Central memory CD8-positive, alpha-beta T cell (primary cell): ENCODE results near the gene RNF103.

ENCODE experiments used
- ATAC-seq: fragments of 150-1000 bp; cut with Tn5 transposase; replicated peaks from 2 replicates; pipeline ENCODE4 v1.10.0; 2022; ENCODE audit warnings: mild to moderate bottlenecking, moderate FRiP score, moderate number of reproducible peaks; ENCODE audit not compliant: poor library complexity, severe bottlenecking; ENCODE audit errors: extremely low read depth
- DNase-seq, 2 donors: peaks; one replicate each; pipeline ENCODE4 v3.0.0; 2021; ENCODE audit warnings: low spot score in 2 of 2
- H3K27ac Mint-ChIP-seq: one replicate; pipeline ENCODE4 v1.8.0; 2022; ENCODE audit warnings: low read depth, mild to moderate bottlenecking, moderate library complexity, mixed read lengths
- H3K27me3 Mint-ChIP-seq: one replicate; pipeline ENCODE4 v1.8.0; 2022; ENCODE audit warnings: mixed read lengths
- H3K36me3 Mint-ChIP-seq: one replicate; pipeline ENCODE4 v1.8.0; 2022; ENCODE audit warnings: mild to moderate bottlenecking, moderate library complexity, mixed read lengths; ENCODE audit not compliant: insufficient read depth
- H3K4me1 Mint-ChIP-seq: one replicate; pipeline ENCODE4 v1.8.0; 2022; ENCODE audit warnings: mixed read lengths
- H3K4me3 Mint-ChIP-seq: one replicate; pipeline ENCODE4 v1.8.0; 2022; ENCODE audit warnings: mild to moderate bottlenecking, moderate library complexity, mixed read lengths
- H3K9me3 Mint-ChIP-seq: one replicate; pipeline ENCODE4 v1.8.0; 2022; ENCODE audit warnings: mixed read lengths

The RNF103 gene

GRCh38 chr2:86638712-86639111 is 15.0 kb upstream of the RNF103 start:
- Mint-ChIP-seq H3K9me3 (no peaks in the 10 kb centered on the region), H3K36me3 (peaks cover 2% of the 10 kb centered on the region), H3K27ac (no peak overlapping the region), H3K4me3 (no peak overlapping the region), H3K27me3 (peaks cover 4% of the 10 kb centered on the region), H3K4me1 (no peaks in the 10 kb centered on the region)
- DNase-seq = no peak
- ATAC-seq = no peak

GRCh38 chr2:86636842-86637241 is 13.2 kb upstream of the RNF103 start:
- H3K4me3 Mint-ChIP-seq = no peak overlapping the region
- H3K9me3 Mint-ChIP-seq = no peaks in the 10 kb centered on the region
- no peak overlapping the region for H3K27ac Mint-ChIP-seq
- peaks cover 5% of the 10 kb centered on the region for H3K36me3 Mint-ChIP-seq
- no peaks in the 10 kb centered on the region for H3K27me3 Mint-ChIP-seq
- ATAC-seq (no peak), DNase-seq (no peak)
- H3K4me1 Mint-ChIP-seq = no peaks in the 10 kb centered on the region

- Mint-ChIP-seq H3K36me3 (peaks cover 3% of the 10 kb centered on the region), H3K27ac (no peak overlapping the region), H3K27me3 (peaks cover 12% of the 10 kb centered on the region), H3K4me1 (no peaks in the 10 kb centered on the region), H3K4me3 (no peak overlapping the region), H3K9me3 (no peaks in the 10 kb centered on the region)
- no peak for DNase-seq
- no peak for ATAC-seq
Measured at GRCh38 chr2:86634352-86634751, 10.7 kb upstream of the RNF103 start.

GRCh38 chr2:86633155-86633651 is 9.5 kb upstream of the RNF103 start:
- no peak for ATAC-seq
- H3K27ac Mint-ChIP-seq = no peak overlapping the region
- peaks cover 3% of the 10 kb centered on the region for H3K36me3 Mint-ChIP-seq
- H3K27me3 Mint-ChIP-seq = peaks cover 23% of the 10 kb centered on the region
- no peaks in the 10 kb centered on the region for H3K9me3 Mint-ChIP-seq
- no peaks in the 10 kb centered on the region for H3K4me1 Mint-ChIP-seq
- no peak for DNase-seq
- H3K4me3 Mint-ChIP-seq = no peak overlapping the region

GRCh38 chr2:86632672-86633071 is 9.0 kb upstream of the RNF103 start:
- no peaks in the 10 kb centered on the region for H3K4me1 Mint-ChIP-seq
- no peaks in the 10 kb centered on the region for H3K9me3 Mint-ChIP-seq
- no peak overlapping the region for H3K4me3 Mint-ChIP-seq
- H3K36me3 Mint-ChIP-seq = peaks cover 3% of the 10 kb centered on the region
- H3K27me3 Mint-ChIP-seq = peaks cover 27% of the 10 kb centered on the region
- ATAC-seq (no peak), DNase-seq (no peak)
- H3K27ac Mint-ChIP-seq = no peak overlapping the region

- Mint-ChIP-seq H3K4me3 (no peak overlapping the region), H3K36me3 (peaks cover 3% of the 10 kb centered on the region), H3K27me3 (peaks cover 27% of the 10 kb centered on the region), H3K9me3 (no peaks in the 10 kb centered on the region), H3K4me1 (no peaks in the 10 kb centered on the region), H3K27ac (no peak overlapping the region)
- ATAC-seq = no peak
- DNase-seq = no peak
Measured at GRCh38 chr2:86631846-86632485, 8.3 kb upstream of the RNF103 start.

- Mint-ChIP-seq H3K36me3 (peaks cover 6% of the 10 kb centered on the region), H3K4me3 (no peak overlapping the region), H3K9me3 (no peaks in the 10 kb centered on the region), H3K27ac (no peak overlapping the region), H3K27me3 (peaks cover 27% of the 10 kb centered on the region), H3K4me1 (peaks cover 6% of the 10 kb centered on the region)
- ATAC-seq (no peak), DNase-seq (no peak)
Measured at GRCh38 chr2:86628091-86628522, 4.4 kb upstream of the RNF103 start.

GRCh38 chr2:86627550-86627949 is 3.9 kb upstream of the RNF103 start:
- no peak overlapping the region for H3K4me3 Mint-ChIP-seq
- H3K36me3 Mint-ChIP-seq = peaks cover 8% of the 10 kb centered on the region
- H3K9me3 Mint-ChIP-seq = no peaks in the 10 kb centered on the region
- peaks cover 27% of the 10 kb centered on the region for H3K27me3 Mint-ChIP-seq
- peaks cover 9% of the 10 kb centered on the region for H3K4me1 Mint-ChIP-seq
- no peak overlapping the region for H3K27ac Mint-ChIP-seq
- DNase-seq (no peak), ATAC-seq (no peak)

- H3K36me3 Mint-ChIP-seq = peaks cover 16% of the 10 kb centered on the region
- peak overlapping the region; percentile 92 for H3K27ac Mint-ChIP-seq
Measured at GRCh38 chr2:86625096-86625495, 1.4 kb upstream of the RNF103 start.

GRCh38 chr2:86624267-86624547 is 542 bp upstream of the RNF103 start:
- Mint-ChIP-seq H3K9me3 (no peaks in the 10 kb centered on the region), H3K27ac (peak overlapping the region; percentile 92), H3K4me1 (peaks cover 34% of the 10 kb centered on the region), H3K4me3 (peak overlapping the region; percentile 94), H3K36me3 (peaks cover 20% of the 10 kb centered on the region), H3K27me3 (peaks cover 14% of the 10 kb centered on the region)
- ATAC-seq = no peak
- DNase-seq = no peak

More at GRCh38 chr2:86625096-86625495, 1.4 kb upstream of the RNF103 start:
- DNase-seq = no peak
- Mint-ChIP-seq H3K4me3 (no peak overlapping the region), H3K27me3 (peaks cover 23% of the 10 kb centered on the region), H3K4me1 (peaks cover 27% of the 10 kb centered on the region), H3K9me3 (no peaks in the 10 kb centered on the region)
- no peak for ATAC-seq

- Mint-ChIP-seq H3K36me3 (peaks cover 27% of the 10 kb centered on the region), H3K27ac (peak overlapping the region; percentile 92), H3K27me3 (peaks cover 2% of the 10 kb centered on the region), H3K4me3 (peak overlapping the region; percentile 94), H3K4me1 (peaks cover 45% of the 10 kb centered on the region), H3K9me3 (no peaks in the 10 kb centered on the region)
- peak; percentile 10 to 29 for DNase-seq
- ATAC-seq = peak; percentile 14
Measured at GRCh38 chr2:86623043-86623493, 597 bp downstream of the RNF103 start.

- peaks cover 27% of the 10 kb centered on the region for H3K36me3 Mint-ChIP-seq
- no peaks in the 10 kb centered on the region for H3K27me3 Mint-ChIP-seq
- H3K9me3 Mint-ChIP-seq = no peaks in the 10 kb centered on the region
- peak overlapping the region; percentile 94 for H3K4me3 Mint-ChIP-seq
- H3K27ac Mint-ChIP-seq = peak overlapping the region; percentile 92
- DNase-seq = peak in 1 of 2 donors; percentile 16
- H3K4me1 Mint-ChIP-seq = peaks cover 45% of the 10 kb centered on the region
- ATAC-seq = no peak
Measured at GRCh38 chr2:86622519-86623042, 1.1 kb downstream of the RNF103 start.

- Mint-ChIP-seq H3K27ac (peak overlapping the region; percentile 69), H3K27me3 (no peaks in the 10 kb centered on the region), H3K9me3 (no peaks in the 10 kb centered on the region), H3K4me3 (peak overlapping the region; percentile 94), H3K36me3 (peaks cover 33% of the 10 kb centered on the region), H3K4me1 (peaks cover 52% of the 10 kb centered on the region)
- no peak for ATAC-seq
- DNase-seq = no peak
Measured at GRCh38 chr2:86621280-86621943, 2.3 kb downstream of the RNF103 start.
